Measurements from ENCODE around the gene KRTAP2-3.
"Not testable (repeated sequence)": the region's sequence is repeated elsewhere in the genome, so short reads cannot be mapped to it uniquely, and the experiment has no call there.

GRCh38 chr17:41040783-41041571 lies 18.9 kb downstream of the KRTAP2-3 start, which contains the start of gene KRTAP1-1:
- not testable (repeated sequence) for TF ChIP-seq POLR2A, POLR2AphosphoS5 (IDR thresholded peaks at IDR 0.05; ENCODE audit: low read depth, low read length)

All from GM12892 (cell line).